H9 (cell line): Measurements from ENCODE around the gene EML1. TPM values are rescaled to one million over a fixed set of nuclear protein-coding genes. Genes with fewer than 3 reads are reported as not detected.
A peak's percentile ranks its signal among the peaks of the same experiment; 100 is the strongest.

Experiments used
- DNase-seq: peaks from one replicate; pipeline ENCODE4 v3.0.0-alpha.2; 2017
- H2AFZ ChIP-seq: one replicate; pipeline ENCODE4 v1.6.1; 2013; ENCODE audit warnings: mild to moderate bottlenecking, low read length, control low read depth, moderate library complexity
- H2AK5ac ChIP-seq: 2 replicates; pipeline ENCODE4 v1.6.1; 2013; ENCODE audit warnings: low read length, control low read depth, mixed read lengths; ENCODE audit not compliant: insufficient read length
- H2BK120ac ChIP-seq: one replicate; pipeline ENCODE4 v1.6.1; 2013; ENCODE audit warnings: low read depth, mild to moderate bottlenecking, low read length, control low read depth, inconsistent platforms; ENCODE audit not compliant: poor library complexity, severe bottlenecking
- H2BK12ac ChIP-seq: 2 replicates; pipeline ENCODE4 v1.6.1; 2013; ENCODE audit warnings: low read length, control low read depth, mixed read lengths, low read depth; ENCODE audit not compliant: insufficient read length
- H2BK15ac ChIP-seq: 2 replicates; pipeline ENCODE4 v1.6.1; 2013; ENCODE audit warnings: low read depth, low read length, control low read depth
- H2BK20ac ChIP-seq: one replicate; pipeline ENCODE4 v1.6.1; 2013; ENCODE audit warnings: low read depth, mild to moderate bottlenecking, low read length, control low read depth, inconsistent platforms; ENCODE audit not compliant: poor library complexity, severe bottlenecking
- H2BK5ac ChIP-seq: 2 replicates; pipeline ENCODE4 v1.6.1; 2013; ENCODE audit warnings: low read length, control low read depth, mixed read lengths; ENCODE audit not compliant: insufficient read length
- H3K14ac ChIP-seq: 2 replicates; pipeline ENCODE4 v1.6.1; 2013; ENCODE audit warnings: low read length, control low read depth; ENCODE audit not compliant: insufficient read depth
- H3K18ac ChIP-seq: 2 replicates; pipeline ENCODE4 v1.6.1; 2013; ENCODE audit warnings: low read depth, mild to moderate bottlenecking, mixed read lengths, low read length, control low read depth; ENCODE audit not compliant: insufficient read length
- H3K23ac ChIP-seq: 2 replicates; pipeline ENCODE4 v1.6.1; 2013; ENCODE audit warnings: low read length, control low read depth, mixed read lengths, low read depth; ENCODE audit not compliant: insufficient read length
- H3K23me2 ChIP-seq: 2 replicates; pipeline ENCODE4 v1.6.1; 2013; ENCODE audit warnings: low read depth, mild to moderate bottlenecking, mixed read lengths, low read length, control low read depth; ENCODE audit not compliant: insufficient read length, poor library complexity, severe bottlenecking
- H3K27ac ChIP-seq: 2 replicates; pipeline ENCODE4 v1.5.1; 2013; ENCODE audit warnings: low read length, control low read depth, mixed read lengths, low read depth; ENCODE audit not compliant: insufficient read length
- H3K27me3 ChIP-seq: 2 replicates; pipeline ENCODE4 v1.6.1; 2013; ENCODE audit warnings: low read length, control low read depth, inconsistent platforms; ENCODE audit not compliant: insufficient read depth
- H3K4ac ChIP-seq: 2 replicates; pipeline ENCODE4 v1.6.1; 2013; ENCODE audit warnings: low read depth, mild to moderate bottlenecking, control low read depth, inconsistent platforms, low read length, moderate library complexity
- H3K4me1 ChIP-seq: 2 replicates; pipeline ENCODE4 v1.6.1; 2013; ENCODE audit warnings: low read length, control low read depth, inconsistent platforms; ENCODE audit not compliant: insufficient read depth
- H3K4me2 ChIP-seq: 2 replicates; pipeline ENCODE4 v1.6.1; 2013; ENCODE audit warnings: low read length, control low read depth, mixed read lengths; ENCODE audit not compliant: insufficient read length, insufficient read depth
- H3K56ac ChIP-seq: 2 replicates; pipeline ENCODE4 v1.6.1; 2013; ENCODE audit warnings: low read depth, mild to moderate bottlenecking, mixed read lengths, low read length, control low read depth; ENCODE audit not compliant: insufficient read length
- H3K79me1 ChIP-seq: 2 replicates; pipeline ENCODE4 v1.6.1; 2013; ENCODE audit warnings: low read depth, mild to moderate bottlenecking, moderate library complexity, low read length, control low read depth, inconsistent platforms; ENCODE audit not compliant: insufficient read depth, poor library complexity, severe bottlenecking
- H3K79me2 ChIP-seq: 2 replicates; pipeline ENCODE4 v1.6.1; 2013; ENCODE audit warnings: low read length, control low read depth, inconsistent platforms; ENCODE audit not compliant: insufficient read depth
- H3K9ac ChIP-seq: 2 replicates; pipeline ENCODE4 v1.6.1; 2013; ENCODE audit warnings: low read length, control low read depth, mixed read lengths; ENCODE audit not compliant: insufficient read length; ENCODE audit errors: extremely low read depth
- H3K9me3 ChIP-seq: one replicate; pipeline ENCODE4 v1.6.1; 2013; ENCODE audit warnings: low read depth, low read length, inconsistent platforms; ENCODE audit not compliant: control insufficient read depth
- H3T11ph ChIP-seq: one replicate; pipeline ENCODE4 v1.6.1; 2013; ENCODE audit warnings: mild to moderate bottlenecking, low read length, control low read depth, inconsistent platforms
- H4K20me1 ChIP-seq: one replicate; pipeline ENCODE4 v1.6.1; 2013; ENCODE audit not compliant: control insufficient read depth, insufficient read length, insufficient read depth
- H4K5ac ChIP-seq: 2 replicates; pipeline ENCODE4 v1.6.1; 2013; ENCODE audit warnings: low read depth, mild to moderate bottlenecking, mixed read lengths, low read length, control low read depth; ENCODE audit not compliant: insufficient read length
- H4K8ac ChIP-seq: replicated peaks from 2 replicates; pipeline ENCODE4 v1.6.1; 2013; ENCODE audit warnings: low read length, control low read depth, mixed read lengths, low read depth; ENCODE audit not compliant: insufficient read length
- H4K91ac ChIP-seq: 2 replicates; pipeline ENCODE4 v1.6.1; 2013; ENCODE audit warnings: low read depth, mild to moderate bottlenecking, moderate library complexity, mixed read lengths, low read length, control low read depth; ENCODE audit not compliant: insufficient read length
- H3K27ac Mint-ChIP-seq, 3 experiments: 2 replicates in 2 of 3; 3 replicates in 1 of 3; pipeline ENCODE4 v1.8.0; 2020 to 2021; ENCODE audit warnings: mixed read lengths in 3 of 3, mild to moderate bottlenecking in 1 of 3, moderate library complexity in 1 of 3
- H3K27me3 Mint-ChIP-seq: 2 replicates; pipeline ENCODE4 v1.8.0; 2021; ENCODE audit warnings: low read depth, mild to moderate bottlenecking, moderate library complexity, mixed read lengths
- H3K36me3 Mint-ChIP-seq, 3 experiments: 2 replicates in 2 of 3; 3 replicates in 1 of 3; pipeline ENCODE4 v1.8.0; 2020 to 2021; ENCODE audit warnings: low read depth in 3 of 3, mixed read lengths in 3 of 3; ENCODE audit not compliant: insufficient read depth in 1 of 3
- H3K4me1 Mint-ChIP-seq, 2 experiments: 2 replicates each; pipeline ENCODE4 v1.8.0; 2020; ENCODE audit warnings: mixed read lengths in 2 of 2
- H3K4me3 Mint-ChIP-seq, 2 experiments: 2 replicates in 1 of 2; 3 replicates in 1 of 2; pipeline ENCODE4 v1.8.0; 2020 to 2021; ENCODE audit warnings: mild to moderate bottlenecking in 2 of 2, mixed read lengths in 2 of 2, moderate library complexity in 1 of 2
- H3K9me3 Mint-ChIP-seq, 2 experiments: 2 replicates in 1 of 2; 3 replicates in 1 of 2; pipeline ENCODE4 v1.8.0; 2020; ENCODE audit warnings: mild to moderate bottlenecking in 2 of 2, mixed read lengths in 2 of 2, moderate library complexity in 1 of 2
- WGBS: extraction: QIAGEN DNeasy Blood & Tissue Kit; methylation state at CpG from one replicate; pipeline ENCODE4 v1.1.7; 2013; ENCODE audit warnings: missing lambda C conversion rate, low lambda C conversion rate, mixed read lengths; ENCODE audit not compliant: insufficient read length; ENCODE audit errors: extremely low coverage; 5-methylcytosine and 5-hydroxymethylcytosine counted together
- total RNA-seq: library from RNA; stranded (reverse); gene quantifications from 2 replicates; pipeline ENCODE4 v1.2.1, GENCODE V29; 2021
- TF ChIP-seq, protein P1 (sequence below): fragments of 200-600 bp; sonication (generic); conservative IDR thresholded peaks from 3 replicates; pipeline ENCODE4 v1.8.0; 2021; ENCODE audit warnings: antibody characterized with exemption, mild to moderate bottlenecking

Gene EML1
- total RNA-seq, 1 experiment from 2014 or later = 16.7 TPM

GRCh38 chr14:99822800-99823455, 29.7 kb downstream of the EML1 start:
- H3K4me3 Mint-ChIP-seq = no peak overlapping the region

More at GRCh38 chr14:99822800-99823455, 29.7 kb downstream of the EML1 start:
- H3K79me2 ChIP-seq = no peaks in the 10 kb centered on the region
- no peak overlapping the region for H3K23ac ChIP-seq
- H2BK20ac ChIP-seq = no peak overlapping the region
- H3K79me1 ChIP-seq = no peaks in the 10 kb centered on the region
- H2BK15ac ChIP-seq = no peak overlapping the region
- H3K27ac ChIP-seq = no peak overlapping the region
- H3K14ac ChIP-seq = no peak overlapping the region; the same call in 1 of the 2 replicates
- TF ChIP-seq, protein P1, sequence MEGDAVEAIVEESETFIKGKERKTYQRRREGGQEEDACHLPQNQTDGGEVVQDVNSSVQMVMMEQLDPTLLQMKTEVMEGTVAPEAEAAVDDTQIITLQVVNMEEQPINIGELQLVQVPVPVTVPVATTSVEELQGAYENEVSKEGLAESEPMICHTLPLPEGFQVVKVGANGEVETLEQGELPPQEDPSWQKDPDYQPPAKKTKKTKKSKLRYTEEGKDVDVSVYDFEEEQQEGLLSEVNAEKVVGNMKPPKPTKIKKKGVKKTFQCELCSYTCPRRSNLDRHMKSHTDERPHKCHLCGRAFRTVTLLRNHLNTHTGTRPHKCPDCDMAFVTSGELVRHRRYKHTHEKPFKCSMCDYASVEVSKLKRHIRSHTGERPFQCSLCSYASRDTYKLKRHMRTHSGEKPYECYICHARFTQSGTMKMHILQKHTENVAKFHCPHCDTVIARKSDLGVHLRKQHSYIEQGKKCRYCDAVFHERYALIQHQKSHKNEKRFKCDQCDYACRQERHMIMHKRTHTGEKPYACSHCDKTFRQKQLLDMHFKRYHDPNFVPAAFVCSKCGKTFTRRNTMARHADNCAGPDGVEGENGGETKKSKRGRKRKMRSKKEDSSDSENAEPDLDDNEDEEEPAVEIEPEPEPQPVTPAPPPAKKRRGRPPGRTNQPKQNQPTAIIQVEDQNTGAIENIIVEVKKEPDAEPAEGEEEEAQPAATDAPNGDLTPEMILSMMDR = no peak
- H3K18ac ChIP-seq = no peak overlapping the region
- no peaks in the 10 kb centered on the region for H3K9me3 Mint-ChIP-seq
- no peaks in the 10 kb centered on the region for H3K23me2 ChIP-seq
- no peak overlapping the region for H3K4me2 ChIP-seq
- no peak overlapping the region for H4K5ac ChIP-seq
- no peak overlapping the region for H3K4ac ChIP-seq
- H3K4me1 ChIP-seq = peaks cover 6% of the 10 kb centered on the region; the same call in 1 of the 2 replicates
- H3K27me3 Mint-ChIP-seq = no peaks in the 10 kb centered on the region
- no peaks in the 10 kb centered on the region for H4K20me1 ChIP-seq
- no CpG with 5 or more reads among the region's 18 CpGs for WGBS
- H3K56ac ChIP-seq = no peak overlapping the region
- no peak overlapping the region for H2BK12ac ChIP-seq
- H2AFZ ChIP-seq = no peak overlapping the region
- H3K36me3 Mint-ChIP-seq = peaks cover 0 to 3% (median 0%) of the 10 kb centered on the region in 3 experiments; a peak in 1 of 7 replicates
- no peak overlapping the region for H2BK120ac ChIP-seq
- H3K9me3 ChIP-seq = no peaks in the 10 kb centered on the region
- no peak overlapping the region for H2BK5ac ChIP-seq
- no peak overlapping the region for H2AK5ac ChIP-seq
- peaks cover 29 to 31% of the 10 kb centered on the region in 2 experiments for H3K4me1 Mint-ChIP-seq
- H3T11ph ChIP-seq = no peak overlapping the region
- H3K27ac Mint-ChIP-seq = peak overlapping the region in 1 of 3 experiments; percentile 9; a peak in 2 of 7 replicates
- no peak for DNase-seq
- no peak overlapping the region for H4K91ac ChIP-seq
- no peak overlapping the region for H3K9ac ChIP-seq
- no peak overlapping the region for H4K8ac ChIP-seq
- H3K27me3 ChIP-seq = no peaks in the 10 kb centered on the region
